Measurements from ENCODE around the gene PGM1.

PGM1 gene

GRCh38 chr1:63641615-63642014 lies 48.4 kb downstream of the PGM1 start:
- Histone ChIP-seq H3K9me3 (replicated peaks in 1 of 11) (peaks cover 3 to 9% (median 8%) of the 10 kb centered on the region in 11 experiments; a peak in 10 of 22 replicates), H3K4me3 (no peak overlapping the region), H3K27ac (no peak overlapping the region), H3K27me3 (no peaks in the 10 kb centered on the region), H3K36me3 (peaks cover 66 to 95% (median 76%) of the 10 kb centered on the region in 11 experiments), H3K4me1 (peaks cover 0 to 16% (median 6%) of the 10 kb centered on the region in 10 experiments; a peak in 10 of 20 replicates), H4K20me1 (no peaks in the 10 kb centered on the region), H3K9ac (no peak overlapping the region), H3K4me2 (no peak overlapping the region)
- no peak for TF ChIP-seq Cebpa-rat (IDR thresholded peaks at IDR 0.05)

- Histone ChIP-seq H3K4me1 (peaks cover 0 to 16% (median 6%) of the 10 kb centered on the region in 10 experiments; a peak in 10 of 20 replicates), H3K4me3 (no peak overlapping the region), H3K9ac (no peak overlapping the region), H3K4me2 (no peak overlapping the region), H4K20me1 (no peaks in the 10 kb centered on the region), H3K9me3 (replicated peaks in 1 of 11) (peaks cover 3 to 9% (median 8%) of the 10 kb centered on the region in 11 experiments; a peak in 10 of 22 replicates), H3K27ac (no peak overlapping the region), H3K27me3 (no peaks in the 10 kb centered on the region), H3K36me3 (peaks cover 56 to 85% (median 66%) of the 10 kb centered on the region in 11 experiments)
- no peak for TF ChIP-seq Cebpa-rat (IDR thresholded peaks at IDR 0.05)
Measured at GRCh38 chr1:63642901-63643300, 49.7 kb downstream of the PGM1 start.

- Histone ChIP-seq H3K9me3 (replicated peaks in 1 of 11) (peaks cover 3 to 9% (median 8%) of the 10 kb centered on the region in 11 experiments; a peak in 10 of 22 replicates), H3K4me1 (peaks cover 0 to 14% (median 5%) of the 10 kb centered on the region in 10 experiments; a peak in 10 of 20 replicates), H3K27me3 (no peaks in the 10 kb centered on the region), H3K4me3 (no peak overlapping the region), H3K36me3 (peaks cover 56 to 85% (median 66%) of the 10 kb centered on the region in 11 experiments), H3K4me2 (no peak overlapping the region), H3K27ac (no peak overlapping the region), H3K9ac (no peak overlapping the region), H4K20me1 (no peaks in the 10 kb centered on the region)
- no peak for TF ChIP-seq Cebpa-rat (IDR thresholded peaks at IDR 0.05)
Measured at GRCh38 chr1:63643517-63643916, 50.3 kb downstream of the PGM1 start.

- peaks cover 3 to 9% (median 8%) of the 10 kb centered on the region in 11 experiments; a peak in 10 of 22 replicates for H3K9me3 ChIP-seq (replicated peaks in 1 of 11)
- H3K4me2 ChIP-seq, result no peak overlapping the region
- no peak overlapping the region for H3K4me3 ChIP-seq
- H3K27ac ChIP-seq, result no peak overlapping the region
- H3K36me3 ChIP-seq, result peaks cover 54 to 85% (median 65%) of the 10 kb centered on the region in 11 experiments
- TF ChIP-seq Cebpa-rat (IDR thresholded peaks at IDR 0.05), result no peak
- H3K4me1 ChIP-seq, result peaks cover 0 to 11% (median 3%) of the 10 kb centered on the region in 10 experiments; a peak in 9 of 20 replicates
- no peak overlapping the region for H3K9ac ChIP-seq
- no peaks in the 10 kb centered on the region for H4K20me1 ChIP-seq
- no peaks in the 10 kb centered on the region for H3K27me3 ChIP-seq
Measured at GRCh38 chr1:63643926-63644325, 50.7 kb downstream of the PGM1 start.

- Histone ChIP-seq H3K27ac (no peak overlapping the region), H3K36me3 (peaks cover 46 to 85% (median 67%) of the 10 kb centered on the region in 11 experiments), H3K9ac (no peak overlapping the region), H3K27me3 (no peaks in the 10 kb centered on the region), H3K4me3 (no peak overlapping the region), H3K9me3 (replicated peaks in 1 of 11) (peaks cover 3 to 9% (median 8%) of the 10 kb centered on the region in 11 experiments; a peak in 10 of 22 replicates), H3K4me2 (no peak overlapping the region), H4K20me1 (no peaks in the 10 kb centered on the region), H3K4me1 (peaks cover 0 to 9% (median 2%) of the 10 kb centered on the region in 10 experiments; a peak in 9 of 20 replicates)
- TF ChIP-seq Cebpa-rat (IDR thresholded peaks at IDR 0.05), result no peak
Measured at GRCh38 chr1:63645317-63645716, 52.1 kb downstream of the PGM1 start.

GRCh38 chr1:63648689-63649088 lies 55.5 kb downstream of the PGM1 start:
- no peak for TF ChIP-seq Cebpa-rat (IDR thresholded peaks at IDR 0.05)
- H3K9ac ChIP-seq, result no peak overlapping the region
- no peaks in the 10 kb centered on the region for H3K27me3 ChIP-seq
- no peak overlapping the region for H3K4me3 ChIP-seq
- H3K9me3 ChIP-seq (replicated peaks in 1 of 11), result peaks cover 3 to 9% (median 8%) of the 10 kb centered on the region in 11 experiments; a peak in 10 of 22 replicates
- H3K27ac ChIP-seq, result no peak overlapping the region
- H3K4me1 ChIP-seq, result no peaks in the 10 kb centered on the region
- peaks cover 43 to 86% (median 73%) of the 10 kb centered on the region in 11 experiments for H3K36me3 ChIP-seq
- H3K4me2 ChIP-seq, result no peak overlapping the region
- H4K20me1 ChIP-seq, result no peaks in the 10 kb centered on the region

GRCh38 chr1:63651161-63651701 lies 58.0 kb downstream of the PGM1 start:
- TF ChIP-seq Cebpa-rat (IDR thresholded peaks at IDR 0.05), result no peak
- Histone ChIP-seq H3K9ac (no peak overlapping the region), H3K4me1 (no peaks in the 10 kb centered on the region), H3K9me3 (replicated peaks in 1 of 11) (peaks cover 0 to 3% (median under 1%) of the 10 kb centered on the region in 11 experiments; a peak in 3 of 22 replicates), H3K4me2 (no peak overlapping the region), H3K27me3 (no peaks in the 10 kb centered on the region), H3K27ac (no peak overlapping the region), H4K20me1 (no peaks in the 10 kb centered on the region), H3K36me3 (peaks cover 61 to 91% (median 83%) of the 10 kb centered on the region in 11 experiments), H3K4me3 (no peak overlapping the region)

- H3K4me3 ChIP-seq, result no peak overlapping the region
- no peaks in the 10 kb centered on the region for H4K20me1 ChIP-seq
- no peak for TF ChIP-seq Cebpa-rat (IDR thresholded peaks at IDR 0.05)
- H3K36me3 ChIP-seq, result peaks cover 64 to 100% (median 84%) of the 10 kb centered on the region in 11 experiments
- H3K27me3 ChIP-seq, result no peaks in the 10 kb centered on the region
- peaks cover 0 to under 1% (median 0%) of the 10 kb centered on the region in 10 experiments; a peak in 2 of 20 replicates for H3K4me1 ChIP-seq
- H3K4me2 ChIP-seq, result no peak overlapping the region
- peaks cover 0 to 7% (median 0%) of the 10 kb centered on the region in 11 experiments; a peak in 2 of 22 replicates for H3K9me3 ChIP-seq (replicated peaks in 1 of 11)
- no peak overlapping the region for H3K9ac ChIP-seq
- no peak overlapping the region for H3K27ac ChIP-seq
Measured at GRCh38 chr1:63653976-63654375, 60.8 kb downstream of the PGM1 start.

- Histone ChIP-seq H3K9me3 (replicated peaks in 1 of 11) (peaks cover 0 to 11% (median 0%) of the 10 kb centered on the region in 11 experiments; a peak in 2 of 22 replicates), H4K20me1 (no peaks in the 10 kb centered on the region), H3K4me2 (peak overlapping the region in 6 of 11 experiments; percentile 9 to 51 (median 35); a peak in 10 of 22 replicates), H3K27me3 (no peaks in the 10 kb centered on the region), H3K27ac (peak overlapping the region in 3 of 11 experiments; percentile 2 to 52 (median 39); a peak in 4 of 22 replicates), H3K4me3 (no peak overlapping the region), H3K36me3 (peaks cover 31 to 63% (median 48%) of the 10 kb centered on the region in 11 experiments), H3K4me1 (peaks cover 0 to 12% (median 7%) of the 10 kb centered on the region in 10 experiments; a peak in 9 of 20 replicates), H3K9ac (no peak overlapping the region)
- no peak for TF ChIP-seq Cebpa-rat (IDR thresholded peaks at IDR 0.05)
Measured at GRCh38 chr1:63659448-63659847, 66.2 kb downstream of the PGM1 start.
